SK-N-SH (cell line): ENCODE measurements around the gene TNK2. TPM values are rescaled to one million over a fixed set of nuclear protein-coding genes. Genes with fewer than 3 reads are reported as not detected.

ENCODE experiments used
- CTCF ChIA-PET: fragments of 300-600, 350-600 bp; formaldehyde crosslinking; extraction: SDS; loops from one replicate; lab custom pipeline; 2021; lab: Yijun Ruan, JAX
- POLR2A ChIA-PET: fragments of 350-600 bp; sonication (Branson Sonifier 250); formaldehyde crosslinking; extraction: SDS; loops from one replicate; lab custom pipeline; 2020; ENCODE audit warnings: antibody characterized with exemption, inconsistent platforms; lab: Yijun Ruan, JAX
- DNase-seq: peaks from one replicate; pipeline ENCODE4 v3.0.0; 2012
- H2AFZ ChIP-seq: fragments of 200-600 bp; sonication (generic); 2 replicates; pipeline ENCODE4 v1.8.1; 2016; ENCODE audit warnings: antibody characterized with exemption, mild to moderate bottlenecking, low read depth
- H3F3A ChIP-seq: fragments of 200-600 bp; sonication (generic); replicated peaks from 2 replicates; pipeline ENCODE3; 2016; ENCODE audit warnings: antibody characterized with exemption, mild to moderate bottlenecking; ENCODE audit not compliant: insufficient read depth
- H3K27ac ChIP-seq, 2 experiments: fragments of 200-500 bp in 1 of 2; fragments of 200-600 bp in 1 of 2; sonication (Bioruptor generic) in 1 of 2; sonication (generic), shearing (Covaris generic) in 1 of 2; 2 replicates each; pipeline versions ENCODE4 v1.5.1 to v1.6.1; 2014 to 2016; ENCODE audit warnings: low read depth in 2 of 2, inconsistent platforms in 1 of 2, low read length in 1 of 2, mild to moderate bottlenecking in 1 of 2, mixed read lengths in 1 of 2
- H3K27me3 ChIP-seq: fragments of 200-600 bp; sonication (generic), shearing (Covaris generic); 2 replicates; pipeline ENCODE4 v1.6.1; 2016; ENCODE audit warnings: mixed run types; ENCODE audit not compliant: insufficient read depth
- H3K36me3 ChIP-seq, 2 experiments: fragments of 200-500 bp in 1 of 2; fragments of 200-600 bp in 1 of 2; sonication (Bioruptor generic) in 1 of 2; sonication (generic) in 1 of 2; replicated peaks in 1 of 2; 2 replicates each; pipeline versions ENCODE3 to v1.5.1; 2014 to 2016; ENCODE audit warnings: low read length in 1 of 2, mild to moderate bottlenecking in 1 of 2; ENCODE audit not compliant: insufficient read depth in 2 of 2, control insufficient read depth in 1 of 2
- H3K4me1 ChIP-seq, 2 experiments: fragments of 200-500 bp in 1 of 2; fragments of 200-600 bp in 1 of 2; sonication (Bioruptor generic) in 1 of 2; sonication (generic), shearing (Covaris generic) in 1 of 2; 2 replicates each; pipeline versions ENCODE4 v1.5.1 to v1.6.1; 2014 to 2016; ENCODE audit warnings: low read depth in 1 of 2, low read length in 1 of 2, mixed run types in 1 of 2; ENCODE audit not compliant: insufficient read depth in 2 of 2, control insufficient read depth in 1 of 2
- H3K4me2 ChIP-seq: fragments of 200-600 bp; sonication (generic), shearing (Covaris generic); 2 replicates; pipeline ENCODE4 v1.6.1; 2017; ENCODE audit warnings: mixed run types
- H3K4me3 ChIP-seq, 2 experiments: fragments of 200-500 bp in 1 of 2; fragments of 200-600 bp in 1 of 2; sonication (Bioruptor generic) in 1 of 2; sonication (generic), shearing (Covaris generic) in 1 of 2; 2 replicates each; pipeline versions ENCODE4 v1.5.1 to v1.8.1; 2014 to 2016; ENCODE audit warnings: low read depth in 2 of 2, inconsistent platforms in 1 of 2, low read length in 1 of 2, mild to moderate bottlenecking in 1 of 2, mixed read lengths in 1 of 2, moderate library complexity in 1 of 2
- H3K79me2 ChIP-seq: fragments of 200-600 bp; sonication (generic); 2 replicates; pipeline ENCODE4 v1.8.1; 2017; ENCODE audit warnings: mild to moderate bottlenecking; ENCODE audit not compliant: insufficient read depth
- H3K9ac ChIP-seq: fragments of 200-600 bp; sonication (generic); 2 replicates; pipeline ENCODE4 v1.6.1; 2017; ENCODE audit warnings: mixed run types
- H3K9me2 ChIP-seq: fragments of 200-600 bp; sonication (generic); 2 replicates; pipeline ENCODE4 v1.6.1; 2017; ENCODE audit warnings: mixed run types
- H3K9me3 ChIP-seq: fragments of 200-600 bp; sonication (generic); 2 replicates; pipeline ENCODE4 v1.6.1; 2017; ENCODE audit warnings: mixed run types, mild to moderate bottlenecking, moderate library complexity
- H4K20me1 ChIP-seq: fragments of 200-600 bp; sonication (generic); 2 replicates; pipeline ENCODE4 v1.6.1; 2017; ENCODE audit warnings: mild to moderate bottlenecking, mixed run types; ENCODE audit not compliant: insufficient read depth
- CHD2 ChIP-seq: fragments of 150-350 bp; IDR thresholded peaks from 2 replicates; pipeline ENCODE4 v1.6.1; 2018; ENCODE audit warnings: low read length; ENCODE audit not compliant: partially characterized antibody
- CTCF ChIP-seq: fragments of 200-600 bp; sonication (generic); IDR thresholded peaks from 2 replicates; pipeline ENCODE4 v1.6.1; 2017; ENCODE audit warnings: antibody characterized with exemption, mild to moderate bottlenecking, moderate library complexity
- ELF1 ChIP-seq: IDR thresholded peaks from 2 replicates; pipeline ENCODE4 v1.4.0; 2012
- EP300 ChIP-seq, 2 experiments: IDR thresholded peaks; 2 replicates each; pipeline versions ENCODE4 v1.4.0 to v1.6.1; 2012; ENCODE audit warnings: borderline replicate concordance in 1 of 2, low read depth in 1 of 2, low read length in 1 of 2
- MAX ChIP-seq: IDR thresholded peaks from 2 replicates; pipeline ENCODE4 v1.4.0; 2012; ENCODE audit warnings: low read depth
- NRF1 ChIP-seq: IDR thresholded peaks from 2 replicates; pipeline ENCODE4 v1.6.1; 2012; ENCODE audit warnings: low read depth, mild to moderate bottlenecking, low read length
- PBX3 ChIP-seq: IDR thresholded peaks from 2 replicates; pipeline ENCODE4; 2012
- RAD21 ChIP-seq: IDR thresholded peaks from 2 replicates; pipeline ENCODE4 v1.6.1; 2012; ENCODE audit warnings: mild to moderate bottlenecking, low read length
- RCOR1 ChIP-seq: fragments of 150-350 bp; IDR thresholded peaks from 2 replicates; pipeline ENCODE4 v1.6.1; 2017; ENCODE audit warnings: antibody characterized with exemption, low read length
- TAF1 ChIP-seq: IDR thresholded peaks from 2 replicates; pipeline ENCODE4 v1.6.1; 2012; ENCODE audit warnings: low read depth, mild to moderate bottlenecking, low read length, moderate library complexity, borderline replicate concordance
- USF2 ChIP-seq: fragments of 150-350 bp; IDR thresholded peaks from 2 replicates; pipeline ENCODE4 v1.6.1; 2017; ENCODE audit warnings: antibody characterized with exemption, low read length, low read depth, borderline replicate concordance
- WGBS: methylation state at CpG from one replicate; pipeline ENCODE4 v1.1.6; 2017; ENCODE audit warnings: low lambda C conversion rate; 5-methylcytosine and 5-hydroxymethylcytosine counted together
- polyA plus RNA-seq, 3 experiments: library from polyadenylated mRNA; depleted of rRNA; stranded (reverse); fragments of >200 nt; gene quantifications; 2 replicates each; pipeline ENCODE4 v1.2.3, GENCODE V29; 2012
- TF ChIP-seq, protein P1 (sequence below): fragments of 150-350 bp; IDR thresholded peaks from 2 replicates; pipeline ENCODE4 v1.6.1; 2016; ENCODE audit warnings: mild to moderate bottlenecking, low read depth, low read length

The TNK2 gene
- polyA plus RNA-seq, 1 of the 3 experiments (the other 2 are of a cell fraction), result 17.3 TPM

DNA sequence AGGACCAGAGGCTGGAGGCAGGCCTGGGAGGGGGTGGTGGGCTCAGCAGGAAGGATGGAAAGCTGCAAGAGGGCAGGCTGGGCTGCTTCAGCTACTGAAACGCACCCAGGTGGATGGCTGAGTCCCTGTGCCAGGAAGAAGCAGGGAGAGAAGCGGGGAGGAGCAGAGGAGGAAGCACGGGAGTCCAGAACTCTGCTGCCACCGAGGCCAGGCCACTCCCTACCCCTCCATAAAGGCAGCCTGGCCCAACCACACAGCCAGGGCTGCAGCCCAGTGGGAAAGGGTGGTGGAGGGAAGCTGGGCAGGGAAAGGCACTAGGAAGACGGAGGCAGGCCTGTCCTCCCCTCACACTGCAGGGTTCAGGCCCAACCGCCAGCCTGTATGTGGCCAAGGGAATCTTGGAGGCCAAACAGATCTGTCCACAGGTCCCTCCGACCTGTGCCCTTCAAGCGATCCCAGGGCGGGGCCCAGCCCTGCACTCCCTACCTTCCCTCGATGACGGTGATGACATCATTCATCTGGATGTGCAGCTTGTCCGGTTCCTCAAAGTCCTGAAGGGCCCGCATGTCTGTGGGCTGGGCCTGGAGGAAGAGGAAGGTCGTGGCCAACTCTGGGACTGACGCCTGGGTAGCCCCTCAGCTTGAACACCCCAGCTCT is 30.5 kb downstream of the TNK2 start:
- TF ChIP-seq ELF1 (no peak), TAF1 (no peak), USF2 (no peak), NRF1 (no peak), MAX (no peak), CHD2 (no peak), EP300 (IDR thresholded peaks at IDR 0.05; ENCODE audit: borderline replicate concordance in 1 of 2, low read depth in 1 of 2, low read length in 1 of 2) (no peak), RCOR1 (no peak), PBX3 (no peak), CTCF (no peak), RAD21 (no peak)
- TF ChIP-seq, protein P1, sequence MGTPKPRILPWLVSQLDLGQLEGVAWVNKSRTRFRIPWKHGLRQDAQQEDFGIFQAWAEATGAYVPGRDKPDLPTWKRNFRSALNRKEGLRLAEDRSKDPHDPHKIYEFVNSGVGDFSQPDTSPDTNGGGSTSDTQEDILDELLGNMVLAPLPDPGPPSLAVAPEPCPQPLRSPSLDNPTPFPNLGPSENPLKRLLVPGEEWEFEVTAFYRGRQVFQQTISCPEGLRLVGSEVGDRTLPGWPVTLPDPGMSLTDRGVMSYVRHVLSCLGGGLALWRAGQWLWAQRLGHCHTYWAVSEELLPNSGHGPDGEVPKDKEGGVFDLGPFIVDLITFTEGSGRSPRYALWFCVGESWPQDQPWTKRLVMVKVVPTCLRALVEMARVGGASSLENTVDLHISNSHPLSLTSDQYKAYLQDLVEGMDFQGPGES, result no peak
- Histone ChIP-seq H3K9me2 (no peaks in the 10 kb centered on the region), H3K79me2 (no peaks in the 10 kb centered on the region), H3F3A (no peaks in the 10 kb centered on the region), H3K4me3 (no peak overlapping the region), H3K27me3 (no peaks in the 10 kb centered on the region), H2AFZ (no peak overlapping the region), H3K9ac (no peak overlapping the region), H3K36me3 (peaks cover 3 to 43% of the 10 kb centered on the region in 2 experiments), H3K9me3 (no peaks in the 10 kb centered on the region), H4K20me1 (no peaks in the 10 kb centered on the region), H3K4me1 (no peaks in the 10 kb centered on the region), H3K4me2 (no peak overlapping the region), H3K27ac (no peak overlapping the region)
- 93% methylated on average over 4 of the region's 15 CpGs for WGBS
- ChIA-PET CTCF (interaction anchor here (2.2 to 3.3 kb wide), 2 partner anchors 16 to 27 kb away, joined by 11 to 21 read pairs; no protein-coding TSS in a partner anchor), POLR2A (no interaction called here)
- DNase-seq, result no peak
